Superior temporal gyrus (tissue), 1 donor: ENCODE data around the gene GNG7.
"Not testable (repeated sequence)": the region's sequence is repeated elsewhere in the genome, so short reads cannot be mapped to it uniquely, and the experiment has no call there.

Source experiments
- DNase-seq: peaks from one replicate; pipeline ENCODE4 v3.0.0-alpha.2; 2016; ENCODE audit errors: extremely low spot score

Gene GNG7

DNA sequence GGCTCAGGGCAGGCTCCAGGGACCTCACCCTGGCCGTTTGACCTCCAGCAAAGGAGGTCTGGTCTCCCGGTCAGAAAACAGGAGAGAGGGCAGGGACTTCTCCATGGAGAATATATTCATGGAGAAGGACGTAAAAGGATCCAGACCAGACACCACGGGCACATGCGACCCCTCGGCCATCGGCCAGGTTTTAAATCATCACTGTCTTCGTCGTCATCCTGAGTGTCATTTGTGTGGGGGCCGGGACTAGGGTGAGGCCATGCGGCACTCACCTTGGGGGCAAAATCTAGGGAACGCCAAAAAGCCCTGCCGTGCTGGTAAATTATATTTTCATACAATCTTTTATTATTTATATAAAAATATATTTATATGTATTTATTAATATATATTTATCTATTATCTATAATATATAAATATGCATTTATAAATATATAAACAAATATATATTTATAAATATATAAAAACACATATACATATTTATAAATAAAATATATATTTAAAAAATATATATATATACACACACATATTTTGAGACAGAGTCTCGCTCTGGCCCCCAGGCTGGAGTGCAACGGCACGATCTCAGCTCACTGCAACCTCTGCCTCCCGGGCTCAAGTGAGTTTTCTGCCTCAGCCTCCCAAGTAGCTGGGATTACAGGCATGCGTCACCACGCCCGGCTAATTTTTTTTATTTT is 151.2 kb downstream of the GNG7 start:
- DNase-seq: no peak

DNA sequence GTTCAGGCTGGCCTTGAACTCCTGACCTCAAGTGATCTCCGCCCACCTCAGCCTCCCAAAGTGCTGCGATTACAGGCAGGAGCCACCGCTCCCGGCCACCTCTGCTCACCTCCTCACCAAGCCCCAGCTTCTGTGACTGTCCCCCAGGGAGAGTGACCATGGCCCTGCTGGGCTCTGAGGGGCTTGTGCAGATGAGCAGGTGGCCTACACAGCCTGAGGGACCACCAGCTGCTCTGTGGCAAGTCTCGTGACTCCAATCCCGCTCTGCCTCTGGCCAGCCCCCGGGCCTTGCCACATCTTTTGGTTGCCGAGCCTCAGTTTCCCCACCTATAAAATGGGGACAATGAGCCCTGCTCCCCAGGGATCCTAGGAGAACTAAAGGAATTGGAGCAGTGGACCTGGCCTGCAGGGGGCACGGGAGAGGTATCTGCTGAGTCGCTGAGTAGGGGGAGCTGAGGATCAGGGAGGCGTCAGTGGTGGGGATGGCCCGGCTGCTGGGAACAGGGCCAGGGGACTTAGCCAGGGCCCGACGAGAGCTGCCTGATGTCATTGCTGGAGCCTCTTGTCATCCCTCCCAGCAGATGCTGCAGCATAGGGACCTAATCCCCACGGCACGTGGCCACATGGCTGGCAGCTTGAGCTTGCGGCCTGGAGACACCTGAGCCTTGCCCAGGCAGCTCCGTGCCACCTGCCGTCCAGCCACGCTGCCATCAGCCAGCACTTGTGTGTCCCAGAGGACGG is 151.9 kb downstream of the GNG7 start:
- DNase-seq: peak; percentile 54

- DNase-seq: peak; percentile 91
Measured at GRCh38 chr19:2549701-2550191, 152.7 kb downstream of the GNG7 start.

- no peak for DNase-seq
Measured at GRCh38 chr19:2548966-2549365, 153.5 kb downstream of the GNG7 start.

DNA sequence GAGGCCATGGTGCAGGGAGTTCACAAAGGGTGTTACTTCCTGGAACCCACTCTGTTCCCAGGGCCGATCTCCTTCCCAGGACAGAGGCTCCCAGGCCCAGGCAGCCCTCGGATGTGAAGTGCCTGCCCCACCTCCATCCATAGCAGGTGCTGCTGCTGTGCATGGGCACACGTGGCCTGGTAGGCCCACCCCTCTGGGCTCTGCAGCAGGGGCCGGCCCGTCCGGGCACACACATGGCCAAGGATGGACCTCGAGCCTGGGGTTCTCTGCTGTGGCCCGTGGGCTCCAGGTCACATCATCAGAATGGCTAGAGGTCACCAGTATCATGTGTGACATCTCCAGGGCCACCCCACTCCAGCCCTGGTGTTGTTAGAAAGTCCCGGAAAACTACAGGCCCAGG is 154.8 kb downstream of the GNG7 start:
- no peak for DNase-seq

DNA sequence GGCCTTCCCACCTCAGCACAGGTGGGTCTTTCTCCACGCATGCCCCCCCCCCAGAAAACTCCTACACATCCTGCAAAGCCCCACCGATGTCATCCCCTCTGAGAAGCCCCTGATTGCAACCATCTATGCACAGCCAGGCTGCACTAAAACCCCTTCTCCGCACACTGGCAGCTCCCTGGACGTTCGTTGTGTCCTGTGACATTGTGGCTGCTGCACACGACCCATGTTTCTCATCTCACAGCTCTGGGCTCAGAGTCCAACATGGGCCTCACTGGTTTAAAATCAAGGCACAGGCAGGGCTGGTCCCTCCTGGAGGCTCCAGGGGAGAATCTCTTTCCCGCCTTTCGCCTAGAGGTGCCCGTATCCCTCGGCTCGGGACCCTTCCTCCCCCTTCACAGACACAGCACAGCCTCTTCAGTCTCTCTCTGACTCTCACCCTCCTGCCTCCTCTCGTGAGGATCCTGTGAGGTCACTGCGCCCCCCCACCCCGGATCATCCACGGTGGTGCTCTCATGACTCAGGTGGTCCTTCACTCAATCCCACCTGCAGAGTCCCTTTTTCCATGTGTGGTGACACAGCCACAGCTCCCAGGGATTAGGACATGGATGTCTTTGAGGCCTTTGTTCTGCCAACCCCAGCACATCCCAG is 155.3 kb downstream of the GNG7 start:
- no peak for DNase-seq

DNA sequence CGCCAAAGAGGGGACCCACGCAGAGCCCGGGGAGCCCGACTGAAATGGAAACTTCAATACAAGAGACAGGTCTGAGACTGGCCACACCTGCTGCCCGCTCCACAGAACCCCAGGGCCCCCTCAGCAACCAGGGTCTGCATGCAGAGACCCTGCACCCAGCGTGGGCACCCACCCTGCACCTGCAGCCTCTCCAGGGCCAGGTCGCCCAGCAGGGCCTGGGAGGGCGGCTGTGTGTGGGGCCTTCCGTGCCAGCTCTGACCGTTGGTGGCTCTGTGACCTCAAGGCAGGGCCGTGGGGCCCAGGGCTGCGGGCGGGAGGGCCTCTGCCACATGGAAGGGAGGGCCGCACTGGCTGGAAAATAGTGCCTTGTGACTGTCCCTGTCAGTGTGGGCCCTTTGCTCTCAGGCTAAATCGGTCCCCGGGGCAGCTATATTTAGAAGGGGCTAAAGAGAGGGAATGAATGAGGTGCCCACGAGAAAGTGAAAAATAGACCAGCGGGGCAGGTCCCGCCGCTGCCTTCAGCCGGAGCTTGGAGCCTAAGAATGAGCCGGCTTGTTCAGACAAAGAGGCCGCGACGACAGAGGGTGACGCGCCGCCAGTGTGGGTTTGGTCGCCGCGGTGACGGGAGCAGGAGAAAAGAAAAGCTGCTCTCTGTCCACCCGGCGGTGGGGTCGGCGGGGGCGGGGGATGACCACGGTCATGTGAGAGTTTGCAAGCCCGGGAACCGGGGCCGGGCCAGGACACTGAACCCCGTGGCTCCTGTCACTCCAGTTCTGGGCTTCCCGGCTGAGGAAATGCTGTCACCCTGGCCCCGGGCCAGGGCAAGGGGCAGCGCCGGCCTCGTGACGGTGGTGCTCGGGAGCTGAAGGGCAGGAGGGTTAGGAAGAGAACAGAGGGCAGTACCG is 156.1 kb downstream of the GNG7 start:
- DNase-seq: peak; percentile 86

GRCh38 chr19:2545416-2546127 is 156.9 kb downstream of the GNG7 start:
- not testable (repeated sequence) for DNase-seq

DNA sequence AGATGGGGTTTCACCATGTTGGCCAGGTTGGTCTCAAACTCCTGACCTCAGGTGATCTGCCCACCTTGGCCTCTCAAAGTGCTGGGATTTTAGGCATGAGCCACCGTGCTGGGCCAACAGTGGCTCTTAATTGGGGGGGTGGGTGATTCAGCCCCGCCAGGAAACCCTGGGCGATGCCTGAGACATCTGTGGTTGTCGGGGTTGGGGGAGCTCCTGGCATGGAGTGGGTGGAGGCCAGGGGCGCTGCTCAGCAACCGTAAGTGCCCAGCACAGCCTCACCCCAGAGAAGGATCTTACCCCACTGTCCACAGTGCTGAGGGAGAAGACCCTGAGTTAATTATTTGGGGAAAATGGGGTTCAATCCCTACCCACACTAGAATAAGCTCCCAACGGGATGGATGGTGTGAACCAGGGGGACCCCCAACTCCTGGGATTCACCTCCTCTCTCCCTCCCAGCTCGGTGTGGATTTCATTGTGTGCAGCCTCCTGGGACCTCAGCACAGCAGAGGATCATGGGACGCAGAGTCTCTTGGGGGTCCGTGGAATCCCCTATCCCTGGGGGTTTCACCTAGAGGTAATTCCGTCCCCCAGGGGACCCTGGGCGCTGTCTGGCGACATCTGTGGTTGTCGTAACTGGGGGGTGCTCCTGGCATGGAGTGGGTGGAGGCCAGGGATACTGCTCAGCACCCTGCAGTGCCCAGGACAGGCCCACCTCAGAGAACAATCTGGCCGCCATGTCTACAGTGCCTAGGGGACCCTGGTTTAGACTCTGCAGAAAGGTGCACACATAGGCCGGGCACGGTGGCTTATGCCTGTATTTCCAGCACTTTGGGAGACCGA is 157.7 kb downstream of the GNG7 start:
- no peak for DNase-seq

- DNase-seq: peak; percentile 92
Measured at GRCh38 chr19:2543463-2544442, 158.7 kb downstream of the GNG7 start.

DNA sequence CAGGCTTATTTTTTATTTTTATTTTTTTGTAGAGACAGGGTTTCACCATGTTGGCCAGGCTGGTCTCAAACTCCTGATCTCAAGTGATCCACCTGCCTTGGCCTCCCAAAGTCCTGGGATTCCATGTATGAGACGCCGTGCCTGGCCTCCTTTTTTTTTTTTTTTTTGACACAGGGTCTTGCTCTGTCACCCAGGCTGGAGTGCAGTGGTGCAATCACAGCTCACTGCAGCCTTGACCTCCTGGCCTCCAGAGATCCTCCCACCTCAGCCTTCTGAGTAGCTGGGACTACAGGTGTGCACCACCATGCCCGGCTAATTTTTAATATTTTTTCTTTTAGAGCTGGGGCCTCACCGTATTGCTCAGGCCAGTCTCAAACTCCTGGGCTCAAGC is 159.4 kb downstream of the GNG7 start:
- not testable (repeated sequence) for DNase-seq

DNA sequence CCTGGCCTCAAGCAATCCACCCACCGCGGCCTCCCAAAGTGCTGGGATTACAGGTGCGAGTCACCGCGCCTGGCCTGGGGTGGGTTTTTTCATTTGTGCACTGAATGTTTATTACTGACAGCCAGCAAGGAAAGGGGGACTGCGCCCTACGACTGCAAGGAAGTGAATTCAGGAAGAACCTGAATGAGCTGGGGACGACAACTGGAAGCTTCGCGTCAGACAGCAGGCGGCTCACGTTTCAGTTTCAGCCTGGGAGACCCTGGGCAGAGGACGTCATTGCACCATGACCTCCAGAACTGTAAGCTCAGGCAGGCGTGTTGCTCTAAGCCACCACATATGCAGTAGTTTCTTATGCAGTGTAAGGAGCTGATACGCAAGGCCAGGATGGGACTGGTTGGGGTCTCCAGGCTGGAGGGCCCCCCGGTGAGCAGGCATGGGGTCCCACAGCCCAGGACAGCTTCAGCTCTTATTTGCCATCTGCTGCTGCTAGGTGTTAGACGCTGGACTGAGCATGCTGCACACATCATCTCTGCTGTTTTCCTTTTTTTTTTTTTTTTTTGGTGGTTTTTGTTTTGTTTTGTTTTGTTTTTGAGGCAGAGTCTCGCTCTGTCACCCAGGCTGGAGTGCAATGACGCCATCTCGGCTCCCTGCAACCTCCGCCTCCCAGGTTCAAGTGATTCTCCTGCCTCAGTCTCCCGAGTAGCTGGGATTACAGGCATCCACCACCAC is 160.0 kb downstream of the GNG7 start:
- no peak for DNase-seq

GRCh38 chr19:2540646-2541454 is 161.6 kb downstream of the GNG7 start:
- DNase-seq: no peak

DNA sequence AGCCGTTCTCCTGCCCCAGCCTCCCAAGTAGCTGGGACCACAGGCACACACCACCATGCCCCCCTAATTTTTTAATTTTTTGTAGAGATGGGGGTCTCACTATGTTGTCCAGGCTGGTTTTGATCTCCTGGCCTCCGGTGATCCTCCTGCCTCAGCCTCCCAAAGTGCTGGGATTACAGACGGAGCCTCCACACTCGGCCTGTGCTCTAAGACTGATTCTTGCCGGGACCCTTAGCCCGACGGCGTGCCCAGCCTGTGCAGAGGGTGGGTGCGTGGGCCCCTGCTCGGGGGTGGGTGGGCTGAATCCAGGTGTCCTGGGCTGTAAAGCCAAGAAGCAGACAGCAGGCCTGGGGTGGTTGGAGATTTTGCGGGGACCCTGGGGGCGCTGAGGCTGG is 162.2 kb downstream of the GNG7 start:
- no peak for DNase-seq

GRCh38 chr19:2538096-2538757 is 164.3 kb downstream of the GNG7 start:
- DNase-seq: no peak

DNA sequence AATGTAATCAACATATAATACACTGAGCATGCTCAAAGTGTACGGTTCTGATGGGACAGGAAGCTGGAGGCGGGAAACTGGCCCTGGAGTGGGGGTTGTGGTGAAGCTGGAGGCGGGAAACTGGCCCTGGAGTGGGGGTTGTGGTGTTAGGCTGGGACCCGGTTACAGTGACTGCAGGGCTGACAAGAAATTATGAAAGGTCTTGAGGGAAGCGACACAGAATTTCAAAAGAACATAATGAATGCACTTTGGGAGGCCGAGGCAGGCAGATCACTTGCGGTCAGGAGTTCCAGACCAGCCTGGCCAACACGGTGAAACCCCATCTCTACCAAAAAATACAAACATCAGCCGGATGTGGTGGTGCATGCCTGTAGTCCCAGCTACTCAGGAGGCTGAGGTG is 164.9 kb downstream of the GNG7 start:
- not testable (repeated sequence) for DNase-seq

DNA sequence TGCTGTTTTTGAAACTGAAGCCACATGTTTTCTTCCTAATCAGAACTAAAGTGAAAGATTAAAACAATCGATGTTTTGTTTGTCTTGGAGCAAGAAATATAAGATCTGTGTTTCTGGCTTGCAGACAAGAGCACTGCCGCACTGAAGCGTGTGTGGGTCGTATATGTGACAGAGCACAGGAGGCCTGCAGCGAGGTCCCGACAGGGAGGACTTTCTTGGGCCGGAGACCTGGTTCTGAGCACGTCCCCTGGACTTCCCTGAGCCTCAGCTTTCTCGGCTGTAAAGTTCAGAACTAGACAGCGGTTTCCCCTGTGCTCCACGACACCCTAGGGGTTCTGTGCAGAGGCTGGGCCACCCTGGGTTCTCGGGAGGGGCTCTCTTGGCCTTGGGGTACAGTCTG is 166.0 kb downstream of the GNG7 start:
- DNase-seq: no peak
